SK-N-SH (cell line): ENCODE data around the gene RASGRF1. TPM values are rescaled to one million over a fixed set of nuclear protein-coding genes. Genes with fewer than 3 reads are reported as not detected.

Experiments
- CTCF ChIA-PET: fragments of 300-600, 350-600 bp; formaldehyde crosslinking; extraction: SDS; loops from one replicate; lab custom pipeline; 2021; lab: Yijun Ruan, JAX
- POLR2A ChIA-PET: fragments of 350-600 bp; sonication (Branson Sonifier 250); formaldehyde crosslinking; extraction: SDS; loops from one replicate; lab custom pipeline; 2020; ENCODE audit warnings: antibody characterized with exemption, inconsistent platforms; lab: Yijun Ruan, JAX
- DNase-seq: peaks from one replicate; pipeline ENCODE4 v3.0.0; 2012
- H2AFZ ChIP-seq: fragments of 200-600 bp; sonication (generic); 2 replicates; pipeline ENCODE4 v1.8.1; 2016; ENCODE audit warnings: antibody characterized with exemption, mild to moderate bottlenecking, low read depth
- H3F3A ChIP-seq: fragments of 200-600 bp; sonication (generic); replicated peaks from 2 replicates; pipeline ENCODE3; 2016; ENCODE audit warnings: antibody characterized with exemption, mild to moderate bottlenecking; ENCODE audit not compliant: insufficient read depth
- H3K27ac ChIP-seq, 2 experiments: fragments of 200-500 bp in 1 of 2; fragments of 200-600 bp in 1 of 2; sonication (Bioruptor generic) in 1 of 2; sonication (generic), shearing (Covaris generic) in 1 of 2; 2 replicates each; pipeline versions ENCODE4 v1.5.1 to v1.6.1; 2014 to 2016; ENCODE audit warnings: low read depth in 2 of 2, inconsistent platforms in 1 of 2, low read length in 1 of 2, mild to moderate bottlenecking in 1 of 2, mixed read lengths in 1 of 2
- H3K27me3 ChIP-seq: fragments of 200-600 bp; sonication (generic), shearing (Covaris generic); 2 replicates; pipeline ENCODE4 v1.6.1; 2016; ENCODE audit warnings: mixed run types; ENCODE audit not compliant: insufficient read depth
- H3K36me3 ChIP-seq, 2 experiments: fragments of 200-500 bp in 1 of 2; fragments of 200-600 bp in 1 of 2; sonication (Bioruptor generic) in 1 of 2; sonication (generic) in 1 of 2; replicated peaks in 1 of 2; 2 replicates each; pipeline versions ENCODE3 to v1.5.1; 2014 to 2016; ENCODE audit warnings: low read length in 1 of 2, mild to moderate bottlenecking in 1 of 2; ENCODE audit not compliant: insufficient read depth in 2 of 2, control insufficient read depth in 1 of 2
- H3K4me1 ChIP-seq, 2 experiments: fragments of 200-500 bp in 1 of 2; fragments of 200-600 bp in 1 of 2; sonication (Bioruptor generic) in 1 of 2; sonication (generic), shearing (Covaris generic) in 1 of 2; 2 replicates each; pipeline versions ENCODE4 v1.5.1 to v1.6.1; 2014 to 2016; ENCODE audit warnings: low read depth in 1 of 2, low read length in 1 of 2, mixed run types in 1 of 2; ENCODE audit not compliant: insufficient read depth in 2 of 2, control insufficient read depth in 1 of 2
- H3K4me2 ChIP-seq: fragments of 200-600 bp; sonication (generic), shearing (Covaris generic); 2 replicates; pipeline ENCODE4 v1.6.1; 2017; ENCODE audit warnings: mixed run types
- H3K4me3 ChIP-seq, 2 experiments: fragments of 200-500 bp in 1 of 2; fragments of 200-600 bp in 1 of 2; sonication (Bioruptor generic) in 1 of 2; sonication (generic), shearing (Covaris generic) in 1 of 2; 2 replicates each; pipeline versions ENCODE4 v1.5.1 to v1.8.1; 2014 to 2016; ENCODE audit warnings: low read depth in 2 of 2, inconsistent platforms in 1 of 2, low read length in 1 of 2, mild to moderate bottlenecking in 1 of 2, mixed read lengths in 1 of 2, moderate library complexity in 1 of 2
- H3K79me2 ChIP-seq: fragments of 200-600 bp; sonication (generic); 2 replicates; pipeline ENCODE4 v1.8.1; 2017; ENCODE audit warnings: mild to moderate bottlenecking; ENCODE audit not compliant: insufficient read depth
- H3K9ac ChIP-seq: fragments of 200-600 bp; sonication (generic); 2 replicates; pipeline ENCODE4 v1.6.1; 2017; ENCODE audit warnings: mixed run types
- H3K9me2 ChIP-seq: fragments of 200-600 bp; sonication (generic); 2 replicates; pipeline ENCODE4 v1.6.1; 2017; ENCODE audit warnings: mixed run types
- H3K9me3 ChIP-seq: fragments of 200-600 bp; sonication (generic); 2 replicates; pipeline ENCODE4 v1.6.1; 2017; ENCODE audit warnings: mixed run types, mild to moderate bottlenecking, moderate library complexity
- H4K20me1 ChIP-seq: fragments of 200-600 bp; sonication (generic); 2 replicates; pipeline ENCODE4 v1.6.1; 2017; ENCODE audit warnings: mild to moderate bottlenecking, mixed run types; ENCODE audit not compliant: insufficient read depth
- ELF1 ChIP-seq: IDR thresholded peaks from 2 replicates; pipeline ENCODE4 v1.4.0; 2012
- EP300 ChIP-seq, 2 experiments: IDR thresholded peaks; 2 replicates each; pipeline versions ENCODE4 v1.4.0 to v1.6.1; 2012; ENCODE audit warnings: borderline replicate concordance in 1 of 2, low read depth in 1 of 2, low read length in 1 of 2
- EZH2phosphoT487 ChIP-seq: fragments of 200-600 bp; sonication (generic); IDR thresholded peaks from 2 replicates; pipeline ENCODE4 v1.6.1; 2017; ENCODE audit warnings: low read depth, mixed run types, mild to moderate bottlenecking, antibody characterized with exemption, moderate library complexity, borderline replicate concordance
- FOXJ3 ChIP-seq: sonication (generic); formaldehyde crosslinking; IDR thresholded peaks from 2 replicates; pipeline ENCODE4 v1.5.1; 2020; ENCODE audit warnings: mild to moderate bottlenecking, missing genetic modification reagents
- FOXM1 ChIP-seq: IDR thresholded peaks from 2 replicates; pipeline ENCODE4 v1.4.0; 2012; ENCODE audit warnings: low read depth, mild to moderate bottlenecking
- GATA2 ChIP-seq: sonication (generic); formaldehyde crosslinking; IDR thresholded peaks from 2 replicates; pipeline ENCODE4 v1.5.0; 2020; ENCODE audit warnings: mild to moderate bottlenecking, missing genetic modification reagents
- JUND ChIP-seq: IDR thresholded peaks from 2 replicates; pipeline ENCODE4 v1.4.0; 2012
- MEF2A ChIP-seq: IDR thresholded peaks from 2 replicates; pipeline ENCODE4 v1.4.0; 2012; ENCODE audit warnings: low read depth, borderline replicate concordance
- MXI1 ChIP-seq: IDR thresholded peaks from 2 replicates; pipeline ENCODE4 v1.6.1; 2012; ENCODE audit warnings: mild to moderate bottlenecking, low read depth, low read length, improper control_type of control experiment
- POLR2AphosphoS5 ChIP-seq: IDR thresholded peaks from 2 replicates; pipeline ENCODE4 v1.6.1; 2012; ENCODE audit warnings: low read depth, low read length
- RCOR1 ChIP-seq: fragments of 150-350 bp; IDR thresholded peaks from 2 replicates; pipeline ENCODE4 v1.6.1; 2017; ENCODE audit warnings: antibody characterized with exemption, low read length
- RFX5 ChIP-seq: IDR thresholded peaks from 2 replicates; pipeline ENCODE4 v1.6.1; 2012; ENCODE audit warnings: mild to moderate bottlenecking, improper control_type of control experiment, low read length
- RXRA ChIP-seq: IDR thresholded peaks from 2 replicates; pipeline ENCODE4 v1.4.0; 2012; ENCODE audit warnings: low read depth, mild to moderate bottlenecking, borderline replicate concordance
- SIN3A ChIP-seq: IDR thresholded peaks from 2 replicates; pipeline ENCODE4 v1.6.1; 2012; ENCODE audit warnings: low read depth, mild to moderate bottlenecking, low read length, moderate library complexity, borderline replicate concordance
- SMC3 ChIP-seq: IDR thresholded peaks from 2 replicates; pipeline ENCODE4 v1.6.1; 2012; ENCODE audit warnings: low read depth, low read length, improper control_type of control experiment
- TCF12 ChIP-seq: IDR thresholded peaks from 2 replicates; pipeline ENCODE4 v1.4.0; 2012
- YY1 ChIP-seq: IDR thresholded peaks from 2 replicates; pipeline ENCODE4 v1.4.0; 2012; ENCODE audit warnings: low read depth, mild to moderate bottlenecking
- WGBS: methylation state at CpG from one replicate; pipeline ENCODE4 v1.1.6; 2017; ENCODE audit warnings: low lambda C conversion rate; 5-methylcytosine and 5-hydroxymethylcytosine counted together
- polyA plus RNA-seq, 3 experiments: library from polyadenylated mRNA; depleted of rRNA; stranded (reverse); fragments of >200 nt; gene quantifications; 2 replicates each; pipeline ENCODE4 v1.2.3, GENCODE V29; 2012
- TF ChIP-seq, protein P1 (sequence below): IDR thresholded peaks from 2 replicates; pipeline ENCODE4 v1.4.0; 2012; ENCODE audit warnings: low read depth
- TF ChIP-seq, protein P2 (sequence below): IDR thresholded peaks from 2 replicates; pipeline ENCODE4; 2012
- TF ChIP-seq, protein P3 (sequence below): IDR thresholded peaks from 2 replicates; pipeline ENCODE4 v1.4.0; 2012; ENCODE audit warnings: low read depth, borderline replicate concordance

The RASGRF1 gene
- polyA plus RNA-seq, 1 of the 3 experiments (the other 2 are of a cell fraction), result 0.10 TPM

DNA sequence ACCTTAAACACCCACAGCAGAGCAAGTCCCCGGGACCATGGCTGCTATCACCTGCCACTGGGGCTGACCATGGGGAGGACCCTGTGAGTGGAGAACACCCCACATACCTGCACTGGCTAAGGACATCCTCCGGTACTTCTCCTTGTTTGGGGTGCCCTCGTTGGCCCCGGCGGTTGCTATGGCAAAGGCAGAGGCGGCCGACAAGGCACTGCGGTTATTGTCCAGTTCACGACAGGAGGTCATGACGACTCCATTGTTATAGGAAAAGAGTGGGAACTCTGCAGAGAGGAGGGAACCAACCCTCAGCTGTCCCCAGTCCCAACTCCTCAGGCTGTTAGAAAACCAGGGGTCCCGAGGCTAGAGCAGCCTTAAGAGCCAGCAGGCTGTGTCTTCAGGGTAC, 90.9 kb downstream of the RASGRF1 start:
- no peaks in the 10 kb centered on the region for H3K27me3 ChIP-seq
- H3F3A ChIP-seq, result no peaks in the 10 kb centered on the region
- no peak overlapping the region for H3K9ac ChIP-seq
- no peak for TF ChIP-seq RCOR1
- no peak for TF ChIP-seq SIN3A
- no peak for TF ChIP-seq ELF1
- TF ChIP-seq GATA2 (CRISPR knock-in tag), result no peak
- no peak for TF ChIP-seq EZH2phosphoT487
- no peak for TF ChIP-seq YY1
- TF ChIP-seq FOXM1, result no peak
- TF ChIP-seq RFX5, result no peak
- TF ChIP-seq RXRA, result no peak
- no peak for TF ChIP-seq MXI1
- TF ChIP-seq FOXJ3 (CRISPR knock-in tag), result no peak
- TF ChIP-seq, protein P1, sequence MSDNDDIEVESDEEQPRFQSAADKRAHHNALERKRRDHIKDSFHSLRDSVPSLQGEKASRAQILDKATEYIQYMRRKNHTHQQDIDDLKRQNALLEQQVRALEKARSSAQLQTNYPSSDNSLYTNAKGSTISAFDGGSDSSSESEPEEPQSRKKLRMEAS, result no peak
- TF ChIP-seq, protein P2, sequence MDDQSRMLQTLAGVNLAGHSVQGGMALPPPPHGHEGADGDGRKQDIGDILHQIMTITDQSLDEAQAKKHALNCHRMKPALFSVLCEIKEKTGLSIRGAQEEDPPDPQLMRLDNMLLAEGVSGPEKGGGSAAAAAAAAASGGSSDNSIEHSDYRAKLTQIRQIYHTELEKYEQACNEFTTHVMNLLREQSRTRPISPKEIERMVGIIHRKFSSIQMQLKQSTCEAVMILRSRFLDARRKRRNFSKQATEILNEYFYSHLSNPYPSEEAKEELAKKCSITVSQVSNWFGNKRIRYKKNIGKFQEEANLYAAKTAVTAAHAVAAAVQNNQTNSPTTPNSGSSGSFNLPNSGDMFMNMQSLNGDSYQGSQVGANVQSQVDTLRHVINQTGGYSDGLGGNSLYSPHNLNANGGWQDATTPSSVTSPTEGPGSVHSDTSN, result no peak
- no peak for TF ChIP-seq TCF12
- TF ChIP-seq, protein P3, sequence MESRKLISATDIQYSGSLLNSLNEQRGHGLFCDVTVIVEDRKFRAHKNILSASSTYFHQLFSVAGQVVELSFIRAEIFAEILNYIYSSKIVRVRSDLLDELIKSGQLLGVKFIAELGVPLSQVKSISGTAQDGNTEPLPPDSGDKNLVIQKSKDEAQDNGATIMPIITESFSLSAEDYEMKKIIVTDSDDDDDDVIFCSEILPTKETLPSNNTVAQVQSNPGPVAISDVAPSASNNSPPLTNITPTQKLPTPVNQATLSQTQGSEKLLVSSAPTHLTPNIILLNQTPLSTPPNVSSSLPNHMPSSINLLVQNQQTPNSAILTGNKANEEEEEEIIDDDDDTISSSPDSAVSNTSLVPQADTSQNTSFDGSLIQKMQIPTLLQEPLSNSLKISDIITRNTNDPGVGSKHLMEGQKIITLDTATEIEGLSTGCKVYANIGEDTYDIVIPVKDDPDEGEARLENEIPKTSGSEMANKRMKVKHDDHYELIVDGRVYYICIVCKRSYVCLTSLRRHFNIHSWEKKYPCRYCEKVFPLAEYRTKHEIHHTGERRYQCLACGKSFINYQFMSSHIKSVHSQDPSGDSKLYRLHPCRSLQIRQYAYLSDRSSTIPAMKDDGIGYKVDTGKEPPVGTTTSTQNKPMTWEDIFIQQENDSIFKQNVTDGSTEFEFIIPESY, result no peak
- TF ChIP-seq SMC3, result no peak
- TF ChIP-seq MEF2A, result no peak
- no peak for TF ChIP-seq POLR2AphosphoS5
- no peak for TF ChIP-seq EP300 (IDR thresholded peaks at IDR 0.05; ENCODE audit: borderline replicate concordance in 1 of 2, low read depth in 1 of 2, low read length in 1 of 2)
- no peak for TF ChIP-seq JUND
- no peaks in the 10 kb centered on the region for H3K79me2 ChIP-seq
- DNase-seq, result no peak
- no peak overlapping the region for H3K4me3 ChIP-seq
- no peak overlapping the region for H3K27ac ChIP-seq
- 81% methylated on average over 10 of the region's 11 CpGs for WGBS
- H3K9me2 ChIP-seq, result no peaks in the 10 kb centered on the region
- H2AFZ ChIP-seq, result no peak overlapping the region
- no peaks in the 10 kb centered on the region for H3K36me3 ChIP-seq
- CTCF ChIA-PET, result interaction anchor here (1.0 to 2.8 kb wide), 6 partner anchors 7 to 185 kb away, joined by 3 to 11 read pairs (median 6); no protein-coding TSS in a partner anchor
- no peaks in the 10 kb centered on the region for H3K9me3 ChIP-seq
- H3K4me1 ChIP-seq, result peaks cover 8 to 26% of the 10 kb centered on the region in 2 experiments; a peak in 2 of 4 replicates
- no peak overlapping the region for H3K4me2 ChIP-seq
- no peaks in the 10 kb centered on the region for H4K20me1 ChIP-seq
- POLR2A ChIA-PET, result no interaction called here
